SK-N-MC (cell line): Measurements from ENCODE around the gene TMEM74B.
"Not testable (repeated sequence)": the region's sequence is repeated elsewhere in the genome, so short reads cannot be mapped to it uniquely, and the experiment has no call there.

Source experiments
- EZH2 ChIP-seq: fragments of 200-600 bp; sonication (generic); IDR thresholded peaks from one replicate; pipeline ENCODE4 v1.6.1; 2017; ENCODE audit warnings: antibody characterized with exemption
- POLR2AphosphoS5 ChIP-seq: IDR thresholded peaks from 2 replicates; pipeline ENCODE4 v1.6.1; 2012; ENCODE audit warnings: mild to moderate bottlenecking, low read depth, low read length, borderline replicate concordance

GRCh38 chr20:1222750-1223149 lies 38.0 kb upstream of the TMEM74B start:
- TF ChIP-seq EZH2, POLR2AphosphoS5: not testable (repeated sequence)
